Esophagus muscularis mucosa (tissue), 3 donors: ENCODE data around the gene THRB.

Experiments used
- CTCF ChIP-seq, 3 experiments: fragments of 200-600 bp in 2 of 3; fragments of 450-650 bp in 1 of 3; sonication (generic) in 2 of 3; IDR thresholded peaks; one replicate each; pipeline ENCODE4 v1.5.1; 2017 to 2019; ENCODE audit warnings: antibody characterized with exemption in 3 of 3, mild to moderate bottlenecking in 2 of 3, moderate library complexity in 1 of 3
- POLR2A ChIP-seq: fragments of 450-650 bp; IDR thresholded peaks from one replicate; pipeline ENCODE4 v1.6.1; 2017; ENCODE audit warnings: antibody characterized with exemption, moderate library complexity, mild to moderate bottlenecking, low read depth
- POLR2AphosphoS5 ChIP-seq, 2 donors: sonication (generic); formaldehyde crosslinking; IDR thresholded peaks; one replicate each; pipeline ENCODE4 v1.6.1; 2017; ENCODE audit warnings: antibody characterized with exemption in 2 of 2

GRCh38 chr3:24389108-24390090 is 105.3 kb downstream of the THRB start:
- no peak for TF ChIP-seq CTCF (IDR thresholded peaks at IDR 0.05)
- TF ChIP-seq POLR2AphosphoS5 (IDR thresholded peaks at IDR 0.05), result no peak
- no peak for TF ChIP-seq POLR2A
